Measurements from ENCODE around the gene CFAP97D2.
A peak's percentile ranks its signal among the peaks of the same experiment; 100 is the strongest.
"Not testable (repeated sequence)": the region's sequence is repeated elsewhere in the genome, so short reads cannot be mapped to it uniquely, and the experiment has no call there.

Gene CFAP97D2

DNA sequence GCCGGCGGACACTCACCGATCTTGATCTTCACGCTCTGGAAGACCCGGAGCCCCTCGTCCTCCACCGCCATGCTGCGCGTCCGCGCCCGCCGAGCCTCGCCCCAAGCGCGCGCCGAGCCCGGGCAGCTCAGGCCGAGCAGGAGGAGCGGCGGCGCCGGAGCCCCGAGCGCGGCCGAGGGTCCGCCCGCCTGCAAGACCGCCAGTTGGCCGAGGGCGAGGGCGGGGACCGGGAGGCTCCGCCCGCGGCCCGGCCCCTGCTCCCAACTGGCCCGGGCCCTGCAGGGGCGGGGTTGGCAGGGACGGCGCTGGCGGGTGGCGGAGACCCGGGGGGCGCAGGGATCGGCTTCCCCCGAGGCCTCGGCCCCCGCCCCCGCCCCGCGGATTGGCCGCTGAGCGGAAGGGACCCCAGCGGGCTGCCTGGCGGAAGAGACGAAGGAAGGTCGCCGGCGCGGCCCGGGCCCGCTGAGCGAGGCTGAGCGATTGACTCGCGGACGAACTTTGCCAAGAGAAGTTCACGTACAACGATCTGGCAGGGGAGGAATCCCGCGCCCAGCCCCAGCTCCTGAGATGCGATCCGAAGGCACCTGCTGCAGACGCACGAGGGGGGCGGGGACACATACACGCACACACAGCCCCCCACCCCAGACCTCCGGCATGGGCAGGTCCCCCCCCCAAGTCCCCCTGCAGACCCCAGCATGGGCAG lies 46.5 kb upstream of the CFAP97D2 start, which contains the start of gene RASA3:
Gene RASA3 (minus strand): TSS at position 205 of the 703 bp plus-strand sequence. CDS start 134 bp downstream, at position 71.
- peak; percentile 85 for ATAC-seq
- TF ChIP-seq PATZ1 (CRISPR knock-in tag; IDR thresholded peaks at IDR 0.05; ENCODE audit: borderline replicate concordance) (no peak), CSDC2 (CRISPR knock-in tag; IDR thresholded peaks at IDR 0.05) (no peak), ZFP3 (CRISPR knock-in tag; IDR thresholded peaks at IDR 0.05) (no peak), TSHZ2 (CRISPR knock-in tag; IDR thresholded peaks at IDR 0.05) (no peak), BACH2 (CRISPR knock-in tag; IDR thresholded peaks at IDR 0.05; ENCODE audit: borderline replicate concordance) (no peak), OSR1 (CRISPR knock-in tag; IDR thresholded peaks at IDR 0.05) (no peak), ARNTL (CRISPR knock-in tag; IDR thresholded peaks at IDR 0.05; ENCODE audit: borderline replicate concordance, low read depth) (no peak)

DNA sequence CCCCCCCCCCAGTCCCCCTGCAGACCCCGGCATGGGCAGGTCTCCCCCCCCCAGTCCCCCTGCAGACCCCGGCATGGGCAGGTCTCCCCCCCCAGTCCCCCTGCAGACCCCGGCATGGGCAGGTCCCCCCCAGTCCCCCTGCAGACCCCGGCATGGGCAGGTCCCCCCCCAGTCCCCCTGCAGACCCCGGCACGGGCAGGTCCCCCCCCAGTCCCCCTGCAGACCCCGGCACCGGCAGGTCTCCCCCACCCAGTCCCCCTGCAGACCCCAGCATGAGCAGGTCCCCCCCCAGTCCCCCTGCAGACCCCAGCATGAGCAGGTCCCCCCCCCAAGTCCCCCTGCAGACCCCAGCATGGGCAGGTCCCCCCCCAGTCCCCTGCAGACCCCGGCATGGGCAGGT lies 45.9 kb upstream of the CFAP97D2 start:
- ATAC-seq = not testable (repeated sequence)

- ATAC-seq = not testable (repeated sequence)
Measured at GRCh38 chr13:114133552-114133951, 45.5 kb upstream of the CFAP97D2 start.

DNA sequence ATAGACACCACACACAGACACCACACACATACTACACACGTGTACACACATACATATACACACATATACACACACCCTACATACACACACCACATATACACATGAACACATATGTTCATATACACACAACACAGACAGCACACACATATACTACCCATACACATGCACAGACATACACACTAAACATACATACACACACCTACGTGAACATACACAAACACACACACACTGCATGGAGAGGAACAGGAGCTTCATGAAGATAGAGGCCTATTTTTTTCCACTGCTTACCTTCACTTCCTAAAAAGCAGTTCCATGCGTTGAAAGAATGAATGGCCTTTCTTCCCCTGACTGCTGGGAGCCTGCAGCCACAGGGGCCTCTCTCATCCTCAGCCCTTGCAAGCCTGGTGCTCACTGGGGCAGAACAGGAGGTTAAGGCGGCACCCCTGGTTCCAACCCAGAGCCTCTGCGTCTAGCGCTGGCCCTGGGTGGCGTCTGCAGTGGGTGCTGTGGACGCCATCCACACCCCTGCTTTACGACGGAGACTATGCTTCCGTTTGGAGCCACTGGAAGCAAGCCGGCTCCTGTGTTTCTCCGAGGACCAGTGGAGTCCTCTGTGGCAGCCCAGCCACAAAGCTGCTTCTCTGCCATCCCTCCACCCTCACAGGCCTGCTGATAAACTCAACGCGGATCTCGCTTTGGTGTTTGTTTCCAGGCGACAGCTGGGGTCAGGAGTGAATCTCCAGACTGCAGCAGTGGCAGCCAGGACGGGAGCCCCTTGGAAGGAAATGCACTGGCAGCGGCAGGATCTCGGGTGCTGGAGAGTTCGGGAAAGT lies 44.7 kb upstream of the CFAP97D2 start:
- TF ChIP-seq OSR1 (CRISPR knock-in tag; IDR thresholded peaks at IDR 0.05) (no peak), TOX (CRISPR knock-in tag; IDR thresholded peaks at IDR 0.05; ENCODE audit: borderline replicate concordance) (no peak), ZC3H10 (CRISPR knock-in tag; IDR thresholded peaks at IDR 0.05) (no peak), PPARA (CRISPR knock-in tag; IDR thresholded peaks at IDR 0.05; ENCODE audit: borderline replicate concordance) (no peak), ZNF565 (CRISPR knock-in tag; conservative IDR thresholded peaks at IDR 0.05; ENCODE audit: low read depth) (no peak), ISL1 (CRISPR knock-in tag; IDR thresholded peaks at IDR 0.05) (no peak), POU6F1 (CRISPR knock-in tag; IDR thresholded peaks at IDR 0.05; ENCODE audit: borderline replicate concordance, low read depth) (no peak), SNAI2 (CRISPR knock-in tag; IDR thresholded peaks at IDR 0.05) (no peak), GLIS3 (CRISPR knock-in tag; IDR thresholded peaks at IDR 0.05) (no peak), RARB (CRISPR knock-in tag; IDR thresholded peaks at IDR 0.05) (no peak), ZFP3 (CRISPR knock-in tag; IDR thresholded peaks at IDR 0.05) (no peak), ZNF8 (CRISPR knock-in tag; IDR thresholded peaks at IDR 0.05) (no peak), CSDC2 (CRISPR knock-in tag; IDR thresholded peaks at IDR 0.05) (no peak), CSRNP3 (CRISPR knock-in tag; IDR thresholded peaks at IDR 0.05) (no peak)
- TF ChIP-seq, protein P1, sequence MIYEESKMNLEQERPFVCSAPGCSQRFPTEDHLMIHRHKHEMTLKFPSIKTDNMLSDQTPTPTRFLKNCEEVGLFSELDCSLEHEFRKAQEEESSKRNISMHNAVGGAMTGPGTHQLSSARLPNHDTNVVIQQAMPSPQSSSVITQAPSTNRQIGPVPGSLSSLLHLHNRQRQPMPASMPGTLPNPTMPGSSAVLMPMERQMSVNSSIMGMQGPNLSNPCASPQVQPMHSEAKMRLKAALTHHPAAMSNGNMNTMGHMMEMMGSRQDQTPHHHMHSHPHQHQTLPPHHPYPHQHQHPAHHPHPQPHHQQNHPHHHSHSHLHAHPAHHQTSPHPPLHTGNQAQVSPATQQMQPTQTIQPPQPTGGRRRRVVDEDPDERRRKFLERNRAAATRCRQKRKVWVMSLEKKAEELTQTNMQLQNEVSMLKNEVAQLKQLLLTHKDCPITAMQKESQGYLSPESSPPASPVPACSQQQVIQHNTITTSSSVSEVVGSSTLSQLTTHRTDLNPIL (CRISPR knock-in tag; IDR thresholded peaks at IDR 0.05; ENCODE audit: low read depth) = no peak
- no peak for ATAC-seq
